ENCODE results near the gene EEA1. TPM values are rescaled to one million over a fixed set of nuclear protein-coding genes. Genes with fewer than 3 reads are reported as not detected.
A peak's percentile ranks its signal among the peaks of the same experiment; 100 is the strongest.

EEA1 gene
- total RNA-seq, 6 experiments from 2014 or later = 8.9 to 20.3 (median 16.3) TPM

DNA sequence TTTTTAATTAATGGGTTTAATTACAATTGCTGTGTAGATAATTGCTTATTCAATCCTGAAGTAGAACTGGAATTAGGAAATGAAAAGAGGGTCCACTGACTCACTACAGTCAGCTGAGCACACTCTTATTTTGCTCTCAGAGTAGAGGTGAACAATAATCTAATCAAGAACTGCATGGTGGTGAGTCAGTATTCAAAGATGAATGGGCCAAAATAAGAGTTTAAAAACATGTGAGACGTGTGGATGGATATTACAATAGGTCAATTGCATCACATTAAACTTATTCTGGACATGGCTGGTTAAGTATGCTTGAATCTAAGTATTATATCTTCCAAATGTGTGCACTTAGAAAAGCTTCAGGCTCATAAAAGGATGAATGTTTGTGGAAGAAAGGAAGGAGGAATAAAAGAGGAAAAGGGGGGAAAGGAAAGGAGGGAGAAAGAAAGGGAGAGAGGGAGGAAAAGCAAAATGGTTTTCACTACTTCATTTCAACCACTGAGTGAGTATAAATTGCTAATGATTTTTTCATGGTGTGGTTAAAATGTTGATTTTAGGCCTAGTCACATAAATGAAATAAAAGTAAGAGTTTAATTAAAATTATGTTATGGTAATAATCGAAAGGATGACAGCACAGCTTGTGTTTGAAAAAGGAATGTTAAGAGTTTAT lies 27.0 kb upstream of the EEA1 start:
- WGBS (ENCODE audit: insufficient coverage, low coverage, low lambda C conversion rate, missing lambda C conversion rate) = 52% methylated on average over 2 of the region's 2 CpGs
- Histone ChIP-seq H3K27ac (no peak overlapping the region), H3K4me1 (no peaks in the 10 kb centered on the region), H3K27me3 (no peaks in the 10 kb centered on the region), H3K36me3 (no peaks in the 10 kb centered on the region), H3K9me3 (peaks cover 0 to 3% (median 0%) of the 10 kb centered on the region in 4 donors), H3K4me3 (no peak overlapping the region)
- ATAC-seq = no peak
- TF ChIP-seq, protein P1, sequence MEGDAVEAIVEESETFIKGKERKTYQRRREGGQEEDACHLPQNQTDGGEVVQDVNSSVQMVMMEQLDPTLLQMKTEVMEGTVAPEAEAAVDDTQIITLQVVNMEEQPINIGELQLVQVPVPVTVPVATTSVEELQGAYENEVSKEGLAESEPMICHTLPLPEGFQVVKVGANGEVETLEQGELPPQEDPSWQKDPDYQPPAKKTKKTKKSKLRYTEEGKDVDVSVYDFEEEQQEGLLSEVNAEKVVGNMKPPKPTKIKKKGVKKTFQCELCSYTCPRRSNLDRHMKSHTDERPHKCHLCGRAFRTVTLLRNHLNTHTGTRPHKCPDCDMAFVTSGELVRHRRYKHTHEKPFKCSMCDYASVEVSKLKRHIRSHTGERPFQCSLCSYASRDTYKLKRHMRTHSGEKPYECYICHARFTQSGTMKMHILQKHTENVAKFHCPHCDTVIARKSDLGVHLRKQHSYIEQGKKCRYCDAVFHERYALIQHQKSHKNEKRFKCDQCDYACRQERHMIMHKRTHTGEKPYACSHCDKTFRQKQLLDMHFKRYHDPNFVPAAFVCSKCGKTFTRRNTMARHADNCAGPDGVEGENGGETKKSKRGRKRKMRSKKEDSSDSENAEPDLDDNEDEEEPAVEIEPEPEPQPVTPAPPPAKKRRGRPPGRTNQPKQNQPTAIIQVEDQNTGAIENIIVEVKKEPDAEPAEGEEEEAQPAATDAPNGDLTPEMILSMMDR (IDR thresholded peaks at IDR 0.05) = no peak
- TF ChIP-seq POLR2A (IDR thresholded peaks at IDR 0.05) = no peak
- intact Hi-C loops (cut with DNase I) = no loop called here
- DNase-seq = no peak

DNA sequence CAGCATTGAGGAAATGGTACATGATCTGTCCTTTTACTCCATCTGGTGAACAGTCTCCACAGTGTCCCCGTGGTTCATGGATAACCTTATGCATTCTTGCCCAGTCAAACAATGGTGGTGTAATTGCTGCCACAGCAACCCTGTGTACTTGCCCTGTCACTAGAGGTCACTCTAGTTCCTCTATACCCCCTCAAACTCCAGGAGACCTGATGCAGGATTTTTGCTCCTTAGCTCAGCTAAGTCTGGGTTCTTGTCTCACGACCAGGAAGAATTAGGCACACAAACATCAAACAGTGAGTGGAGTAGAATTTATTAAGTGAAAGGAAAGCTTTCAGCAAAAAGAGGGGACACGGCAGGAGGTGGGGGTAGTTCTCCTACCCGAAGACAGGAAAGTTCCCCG lies 24.7 kb upstream of the EEA1 start:
- ATAC-seq = peak in 2 of 4 donors; percentile 23 to 31
- Histone ChIP-seq H3K36me3 (no peaks in the 10 kb centered on the region), H3K9me3 (peaks cover 0 to 3% (median 0%) of the 10 kb centered on the region in 4 donors), H3K27ac (no peak overlapping the region), H3K4me3 (no peak overlapping the region), H3K27me3 (no peaks in the 10 kb centered on the region), H3K4me1 (peaks cover 0 to 6% (median 0%) of the 10 kb centered on the region in 4 donors)
- no peak for DNase-seq
- TF ChIP-seq POLR2A (IDR thresholded peaks at IDR 0.05) = no peak
- TF ChIP-seq, protein P1 (IDR thresholded peaks at IDR 0.05) = no peak
- WGBS (ENCODE audit: insufficient coverage, low coverage, low lambda C conversion rate, missing lambda C conversion rate) = 68% methylated on average over 5 of the region's 5 CpGs
- intact Hi-C loops (cut with DNase I) = no loop called here

DNA sequence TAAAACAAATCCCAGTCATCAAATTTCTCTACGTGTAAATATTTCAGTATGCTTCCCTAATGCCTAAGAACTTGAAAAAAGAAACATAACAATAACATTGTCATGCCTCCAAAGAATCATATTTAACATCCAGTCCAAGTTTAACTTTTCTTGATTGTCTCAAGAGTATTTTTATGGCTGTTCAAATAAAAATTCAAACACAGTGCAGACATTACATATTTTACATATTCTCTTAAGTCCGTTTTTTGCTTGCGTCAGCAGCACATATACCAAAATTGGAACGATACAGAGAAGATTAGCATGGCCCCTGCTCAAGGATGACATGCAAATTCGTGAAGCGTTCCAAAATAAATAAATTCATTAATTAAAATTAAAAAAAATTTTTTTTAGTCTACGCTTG lies 23.3 kb upstream of the EEA1 start:
- Histone ChIP-seq H3K9me3 (peaks cover 0 to 3% (median 0%) of the 10 kb centered on the region in 4 donors), H3K36me3 (no peaks in the 10 kb centered on the region), H3K27ac (no peak overlapping the region), H3K4me1 (peaks cover 0 to 6% (median 0%) of the 10 kb centered on the region in 4 donors), H3K27me3 (no peaks in the 10 kb centered on the region), H3K4me3 (no peak overlapping the region)
- intact Hi-C loops (cut with DNase I) = no loop called here
- no peak for ATAC-seq
- no peak for TF ChIP-seq POLR2A (IDR thresholded peaks at IDR 0.05)
- TF ChIP-seq, protein P1 (IDR thresholded peaks at IDR 0.05) = no peak
- 76% methylated on average over 7 of the region's 7 CpGs for WGBS (ENCODE audit: insufficient coverage, low coverage, low lambda C conversion rate, missing lambda C conversion rate)
- DNase-seq = no peak

DNA sequence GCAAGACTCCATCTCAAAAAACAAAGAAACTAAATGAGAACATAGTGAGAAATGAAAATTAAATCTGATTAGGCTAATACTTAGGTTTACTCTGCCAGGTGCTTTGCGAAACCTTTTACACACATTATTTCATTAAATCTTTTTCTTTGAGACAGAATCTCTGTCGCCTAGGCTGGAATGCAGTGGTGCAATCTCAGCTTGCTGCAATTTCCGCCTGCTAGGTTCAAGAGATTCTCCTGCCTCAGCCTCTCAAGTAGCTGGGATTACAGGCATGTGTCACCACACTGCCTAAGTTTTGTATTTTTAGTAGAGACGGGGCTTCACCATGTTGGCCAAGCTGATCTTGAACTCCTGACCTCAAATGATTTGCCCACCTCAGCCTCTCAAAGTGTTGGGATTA lies 21.9 kb upstream of the EEA1 start:
- no peak overlapping the region for H3K27ac ChIP-seq
- intact Hi-C loops (cut with DNase I) = no loop called here
- no peaks in the 10 kb centered on the region for H3K36me3 ChIP-seq
- ATAC-seq = no peak
- TF ChIP-seq, protein P1 (IDR thresholded peaks at IDR 0.05) = no peak
- TF ChIP-seq POLR2A (IDR thresholded peaks at IDR 0.05) = no peak
- WGBS (ENCODE audit: insufficient coverage, low coverage, low lambda C conversion rate, missing lambda C conversion rate) = 58% methylated on average over 4 of the region's 4 CpGs
- H3K4me3 ChIP-seq = no peak overlapping the region
- DNase-seq = no peak
- H3K9me3 ChIP-seq = peaks cover 0 to 3% (median 0%) of the 10 kb centered on the region in 4 donors
- H3K27me3 ChIP-seq = no peaks in the 10 kb centered on the region
- H3K4me1 ChIP-seq = peaks cover 0 to 6% (median 0%) of the 10 kb centered on the region in 4 donors

All from right lobe of liver (tissue), 6 donors.